ENCODE results near the gene UGT2A3. TPM values are rescaled to one million over a fixed set of nuclear protein-coding genes. Genes with fewer than 3 reads are reported as not detected.

UGT2A3 gene
- total RNA-seq = not detected in 2 replicates

DNA sequence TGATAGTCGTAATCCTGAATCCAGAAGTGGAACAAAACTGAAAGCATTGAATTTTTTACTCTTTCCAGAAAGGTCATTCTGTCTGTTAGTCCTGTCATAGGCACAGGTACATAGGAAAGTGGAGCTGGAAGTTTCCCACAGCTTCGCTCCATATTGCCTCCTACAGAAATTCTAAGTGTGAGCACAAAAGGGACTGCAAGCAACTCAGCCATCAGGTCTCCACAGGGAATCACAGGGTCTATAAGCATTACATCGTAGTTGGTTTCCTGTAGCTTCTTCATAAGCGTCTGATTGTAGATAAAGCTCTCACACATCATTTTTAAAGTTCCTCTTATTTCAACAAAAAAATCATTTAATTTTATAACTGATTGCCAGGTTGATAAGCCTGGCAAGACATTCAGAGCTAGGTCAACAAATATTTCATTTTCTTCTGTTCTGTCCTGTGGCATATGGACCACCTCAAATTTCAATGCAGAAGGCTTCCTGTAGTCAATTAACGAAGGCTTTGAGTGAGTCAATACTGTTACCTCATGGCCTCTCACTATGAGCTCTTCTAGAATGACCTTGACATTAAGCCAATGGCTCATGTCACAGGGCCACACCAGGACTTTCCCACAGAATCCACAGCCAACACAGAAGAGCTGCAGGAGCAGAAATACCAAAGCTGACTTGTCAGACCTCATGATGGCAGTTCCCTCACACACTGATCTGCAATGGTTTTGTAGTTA lies at the start of gene UGT2A3:
Gene UGT2A3 (minus strand): TSS at position 727 of the 728 bp plus-strand sequence. CDS start 44 bp downstream, at position 683.

Other genes with a start within 250 kb of the UGT2A3 start
- gene UGT2B10, start 135.8 kb downstream of the UGT2A3 start, total RNA-seq = not detected in 2 replicates
- gene UGT2B7, start 144.7 kb upstream of the UGT2A3 start, total RNA-seq = not detected in 2 replicates

All from uterine smooth muscle cell (primary cell).